Lower leg skin (tissue), 4 donors: Measurements from ENCODE around the gene PDE12. TPM values are rescaled to one million over a fixed set of nuclear protein-coding genes. Genes with fewer than 3 reads are reported as not detected.

Experiments
- DNase-seq, 2 donors: peaks; one replicate each; pipeline ENCODE4 v3.0.0-alpha.2; 2019; ENCODE audit warnings: low spot score in 2 of 2
- H3K4me3 ChIP-seq: fragments of 200-600 bp; sonication (generic); 2 replicates; pipeline ENCODE4 v1.5.1; 2017; ENCODE audit warnings: mild to moderate bottlenecking, low read depth; ENCODE audit not compliant: poor library complexity, severe bottlenecking
- CTCF ChIP-seq, 3 donors: fragments of 450-650 bp; IDR thresholded peaks; one replicate each; pipeline ENCODE4 v1.5.1; 2016; ENCODE audit warnings: antibody characterized with exemption in 3 of 3, mild to moderate bottlenecking in 3 of 3, moderate library complexity in 2 of 3
- POLR2A ChIP-seq, 2 donors: fragments of 450-650 bp; IDR thresholded peaks; one replicate each; pipeline ENCODE4 v1.6.1; 2016 to 2017; ENCODE audit warnings: antibody characterized with exemption in 2 of 2, mild to moderate bottlenecking in 1 of 2, moderate library complexity in 1 of 2
- WGBS, 2 donors: methylation state at CpG; one replicate each; pipeline ENCODE4 v1.1.5; 2018; 5-methylcytosine and 5-hydroxymethylcytosine counted together
- intact Hi-C: fragments of 100-400 bp; cut with DNase I; formaldehyde crosslinking; loops from one replicate; pipeline ENCODE4 v1.15.0; 2023; ENCODE audit warnings: low total_unique reads
- total RNA-seq, 4 donors: library from RNA; depleted of rRNA; stranded (reverse); fragments of >200 nt; gene quantifications; one replicate each; pipeline ENCODE4 v1.1.0, GENCODE V29; 2016

The PDE12 gene
- total RNA-seq, 4 donors from 2014 or later, result 17.4 to 26.6 (median 22.1) TPM

DNA sequence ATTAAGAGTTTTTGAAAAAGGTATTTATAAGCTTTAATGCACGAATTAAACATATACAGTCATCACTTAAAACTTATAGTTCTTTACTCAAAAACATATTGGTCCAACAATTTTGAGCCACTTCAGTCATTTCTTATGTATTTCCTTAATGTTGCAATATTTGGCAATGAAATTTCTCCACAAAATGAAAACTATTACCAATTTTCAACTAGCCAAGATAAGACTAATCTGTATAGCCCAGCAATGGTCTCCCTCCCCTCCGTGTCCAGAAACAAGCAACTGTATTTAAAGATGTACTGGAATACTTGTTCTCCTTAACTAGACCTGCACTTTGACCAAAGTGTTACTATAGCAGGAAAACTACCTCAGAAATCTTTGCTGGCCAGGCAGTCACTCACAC lies 31.8 kb downstream of the PDE12 start:
- TF ChIP-seq POLR2A (IDR thresholded peaks at IDR 0.05) (no peak), CTCF (IDR thresholded peaks at IDR 0.05) (no peak)
- WGBS, 2 donors, result 77 to 79% methylated on average over 2 of the region's 2 CpGs
- H3K4me3 ChIP-seq, result no peak overlapping the region
- intact Hi-C loops, result no loop called here
- DNase-seq, result no peak

DNA sequence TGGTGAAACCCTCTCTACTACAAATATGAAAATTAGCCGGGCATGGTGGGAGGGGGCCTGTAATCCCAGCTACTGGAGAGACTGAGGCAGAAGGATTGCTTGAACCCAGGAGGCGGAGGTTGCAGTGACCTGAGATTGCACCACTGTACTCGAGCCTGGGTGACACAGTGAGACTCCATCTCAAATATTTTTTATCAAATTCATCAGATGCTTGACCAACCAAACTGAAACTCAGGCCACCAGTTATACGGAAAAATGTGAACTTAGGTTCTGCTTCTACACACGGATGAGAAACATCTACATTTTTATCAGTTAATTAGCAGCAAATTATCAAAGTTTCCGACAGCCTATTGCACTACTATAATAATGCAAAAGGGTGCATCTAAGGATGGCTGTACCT lies 36.2 kb downstream of the PDE12 start:
- H3K4me3 ChIP-seq, result no peak overlapping the region
- WGBS, 2 donors, result 59 to 64% methylated on average over 6 of the region's 6 CpGs
- intact Hi-C loops, result no loop called here
- DNase-seq, result no peak
- TF ChIP-seq CTCF (IDR thresholded peaks at IDR 0.05) (no peak), POLR2A (IDR thresholded peaks at IDR 0.05) (no peak)

GRCh38 chr3:57594144-57594543 lies 38.1 kb downstream of the PDE12 start:
- no peak overlapping the region for H3K4me3 ChIP-seq
- WGBS, 2 donors, result 60 to 74% methylated on average over 4 of the region's 4 CpGs
- DNase-seq, result no peak
- no peak for TF ChIP-seq POLR2A (IDR thresholded peaks at IDR 0.05)
- no peak for TF ChIP-seq CTCF (IDR thresholded peaks at IDR 0.05)
- intact Hi-C loops, result no loop called here

GRCh38 chr3:57594576-57594975 lies 38.5 kb downstream of the PDE12 start:
- TF ChIP-seq CTCF (IDR thresholded peaks at IDR 0.05) (no peak), POLR2A (IDR thresholded peaks at IDR 0.05) (no peak)

GRCh38 chr3:57596495-57597126 lies 40.5 kb downstream of the PDE12 start:
- intact Hi-C loops, result no loop called here
- 0% methylated on average over 29 to 31 of the region's 31 CpGs for WGBS, 2 donors
- TF ChIP-seq POLR2A (IDR thresholded peaks at IDR 0.05), result no peak
- TF ChIP-seq CTCF (IDR thresholded peaks at IDR 0.05), result no peak
- DNase-seq, result peak; percentile 68 to 96
- peak overlapping the region; percentile 96 for H3K4me3 ChIP-seq

More at GRCh38 chr3:57594576-57594975, 38.5 kb downstream of the PDE12 start:
- DNase-seq, result no peak
- 29 to 40% methylated on average over 5 of the region's 5 CpGs for WGBS, 2 donors
- H3K4me3 ChIP-seq, result no peak overlapping the region
- intact Hi-C loops, result no loop called here
